HepG2 (cell line): Measurements from ENCODE around the gene SEPTIN10. TPM values are rescaled to one million over a fixed set of nuclear protein-coding genes. Genes with fewer than 3 reads are reported as not detected.

Source experiments
- FOXA1 ChIP-seq, 2 experiments: fragments of 450-650 bp in 1 of 2; sonication (generic) in 1 of 2; formaldehyde crosslinking in 1 of 2; IDR thresholded peaks; 2 replicates each; pipeline versions ENCODE4 v1.4.0 to v1.6.1; 2016 to 2020; ENCODE audit warnings: missing genetic modification reagents in 1 of 2
- GABPA ChIP-seq, 2 experiments: IDR thresholded peaks; 2 replicates each; pipeline ENCODE4 v1.6.1; 2011 to 2016; ENCODE audit warnings: low read depth in 2 of 2, low read length in 1 of 2, missing biosample characterization in 1 of 2, missing genetic modification characterization in 1 of 2
- GPN1 ChIP-seq: sonication (generic); formaldehyde crosslinking; IDR thresholded peaks from 2 replicates; pipeline ENCODE4 v1.5.1; 2020; ENCODE audit warnings: missing genetic modification reagents, borderline replicate concordance
- JARID2 ChIP-seq: sonication (generic); formaldehyde crosslinking; IDR thresholded peaks from 2 replicates; pipeline ENCODE4 v1.8.1; 2023; ENCODE audit warnings: missing genetic modification reagents, inconsistent platforms; ENCODE audit not compliant: insufficient replicate concordance
- NR2F1 ChIP-seq, 2 experiments: fragments of 450-650 bp in 1 of 2; formaldehyde crosslinking in 1 of 2; IDR thresholded peaks; 2 replicates each; pipeline versions ENCODE4 v1.5.0 to v1.6.1; 2016 to 2020; ENCODE audit warnings: mild to moderate bottlenecking in 1 of 2, missing compliant biosample characterization in 1 of 2, missing genetic modification reagents in 1 of 2, moderate library complexity in 1 of 2
- SIN3B ChIP-seq: fragments of 150-350 bp; IDR thresholded peaks from 2 replicates; pipeline ENCODE4 v1.6.1; 2014; ENCODE audit warnings: low read length
- SMAD3 ChIP-seq: sonication (generic); formaldehyde crosslinking; IDR thresholded peaks from 2 replicates; pipeline ENCODE4 v1.4.0; 2020; ENCODE audit warnings: missing genetic modification reagents
- THAP11 ChIP-seq: IDR thresholded peaks from 2 replicates; pipeline ENCODE4 v1.6.1; 2016; ENCODE audit warnings: missing biosample characterization, missing genetic modification reagents
- ZBTB7A ChIP-seq: sonication (generic); formaldehyde crosslinking; IDR thresholded peaks from 2 replicates; pipeline ENCODE4 v1.8.0; 2022; ENCODE audit warnings: mild to moderate bottlenecking, missing genetic modification reagents
- ZFP90 ChIP-seq: sonication (generic); formaldehyde crosslinking; IDR thresholded peaks from 2 replicates; pipeline ENCODE4 v1.8.0; 2022; ENCODE audit warnings: missing genetic modification reagents, mild to moderate bottlenecking, inconsistent platforms, borderline replicate concordance
- ZFX ChIP-seq: sonication (generic); formaldehyde crosslinking; IDR thresholded peaks from 2 replicates; pipeline ENCODE4 v1.4.0; 2020; ENCODE audit warnings: mild to moderate bottlenecking, low read depth, missing genetic modification reagents, moderate library complexity
- ZNF234 ChIP-seq: sonication (generic); formaldehyde crosslinking; conservative IDR thresholded peaks from 2 replicates; pipeline ENCODE4 v1.5.1; 2020; ENCODE audit warnings: mild to moderate bottlenecking, missing genetic modification reagents
- ZNF383 ChIP-seq: sonication (generic); formaldehyde crosslinking; IDR thresholded peaks from 2 replicates; pipeline ENCODE4 v1.4.0; 2020; ENCODE audit warnings: missing genetic modification reagents, mild to moderate bottlenecking, borderline replicate concordance
- ZNF598 ChIP-seq: sonication (generic); formaldehyde crosslinking; IDR thresholded peaks from 2 replicates; pipeline ENCODE4 v1.5.1; 2020; ENCODE audit warnings: mild to moderate bottlenecking, missing genetic modification reagents, borderline replicate concordance
- ZNF713 ChIP-seq: sonication (generic); formaldehyde crosslinking; IDR thresholded peaks from 2 replicates; pipeline ENCODE4 v1.4.0; 2020; ENCODE audit warnings: mild to moderate bottlenecking, missing genetic modification reagents
- polyA plus RNA-seq, 8 experiments: library from polyadenylated mRNA; depleted of rRNA in 3 of 8; stranded (reverse) in 7 of 8; unstranded in 1 of 8; fragments of >200 nt; fragmentation: Illumina TruSeq in 4 of 8; extraction: Trizol in 4 of 8; gene quantifications; 2 replicates each; pipeline versions ENCODE4 v1.2.1 to v1.2.3, GENCODE V29; 2011 to 2016; ENCODE audit warnings: low read depth in 4 of 8, missing spikeins in 1 of 8, mixed read lengths in 1 of 8; ENCODE audit not compliant: insufficient read depth in 1 of 8
- total RNA-seq, 5 experiments: library from RNA; depleted of rRNA; stranded (reverse); fragments of >200 nt; fragmentation: Illumina TruSeq; extraction: Trizol; gene quantifications; 2 replicates each; pipeline ENCODE4 v1.2.3, GENCODE V29; 2016; ENCODE audit warnings: low read depth in 1 of 5
- TF ChIP-seq, protein P1 (sequence below): sonication (generic); formaldehyde crosslinking; IDR thresholded peaks from 2 replicates; pipeline ENCODE4 v1.5.0; 2020; ENCODE audit warnings: mild to moderate bottlenecking, missing genetic modification reagents, borderline replicate concordance
- TF ChIP-seq, protein P2 (sequence below): sonication (generic); formaldehyde crosslinking; IDR thresholded peaks from 2 replicates; pipeline ENCODE4 v1.5.1; 2020; ENCODE audit warnings: mild to moderate bottlenecking, missing genetic modification reagents
- TF ChIP-seq, protein P3 (sequence below): sonication (generic); formaldehyde crosslinking; IDR thresholded peaks from 2 replicates; pipeline ENCODE4 v1.5.0; 2020; ENCODE audit warnings: missing genetic modification reagents

SEPTIN10 gene
- total and polyA plus RNA-seq, 2 of the 13 experiments (the other 11 are each of a cell fraction or from before 2014, with no cell fraction given) = 45.8 to 67.5 TPM

DNA sequence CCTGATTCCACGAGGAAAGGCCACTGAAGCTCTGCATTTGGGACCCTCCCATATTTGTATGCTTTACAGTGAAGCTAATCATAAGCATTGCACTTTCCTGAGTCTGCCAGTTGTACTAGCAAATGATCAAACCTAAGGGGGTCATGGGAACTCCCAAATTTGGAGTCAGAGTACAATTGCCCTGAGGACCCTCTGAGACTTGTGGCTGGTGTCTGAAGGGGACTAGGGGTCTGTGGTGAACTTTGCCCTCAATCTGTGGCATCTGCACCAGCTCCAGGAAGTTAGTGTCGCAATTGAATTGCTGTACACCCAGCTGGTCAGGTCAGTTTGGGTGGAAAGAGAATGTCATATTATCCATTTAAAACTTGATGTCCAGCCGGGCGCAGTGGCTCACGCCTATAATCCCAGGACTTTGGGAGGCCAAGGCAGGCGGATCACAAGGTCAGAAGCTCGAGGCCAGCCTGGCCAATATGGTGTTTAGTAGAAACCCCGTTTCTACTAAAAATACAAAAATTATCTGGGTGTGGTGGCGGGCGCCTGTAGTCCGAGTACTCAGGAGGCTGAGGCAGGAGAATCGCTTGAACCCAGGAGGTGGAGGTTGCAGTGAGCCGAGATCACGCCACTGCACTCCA, 18.5 kb upstream of the SEPTIN10 start (continued):
- TF ChIP-seq, protein P1, sequence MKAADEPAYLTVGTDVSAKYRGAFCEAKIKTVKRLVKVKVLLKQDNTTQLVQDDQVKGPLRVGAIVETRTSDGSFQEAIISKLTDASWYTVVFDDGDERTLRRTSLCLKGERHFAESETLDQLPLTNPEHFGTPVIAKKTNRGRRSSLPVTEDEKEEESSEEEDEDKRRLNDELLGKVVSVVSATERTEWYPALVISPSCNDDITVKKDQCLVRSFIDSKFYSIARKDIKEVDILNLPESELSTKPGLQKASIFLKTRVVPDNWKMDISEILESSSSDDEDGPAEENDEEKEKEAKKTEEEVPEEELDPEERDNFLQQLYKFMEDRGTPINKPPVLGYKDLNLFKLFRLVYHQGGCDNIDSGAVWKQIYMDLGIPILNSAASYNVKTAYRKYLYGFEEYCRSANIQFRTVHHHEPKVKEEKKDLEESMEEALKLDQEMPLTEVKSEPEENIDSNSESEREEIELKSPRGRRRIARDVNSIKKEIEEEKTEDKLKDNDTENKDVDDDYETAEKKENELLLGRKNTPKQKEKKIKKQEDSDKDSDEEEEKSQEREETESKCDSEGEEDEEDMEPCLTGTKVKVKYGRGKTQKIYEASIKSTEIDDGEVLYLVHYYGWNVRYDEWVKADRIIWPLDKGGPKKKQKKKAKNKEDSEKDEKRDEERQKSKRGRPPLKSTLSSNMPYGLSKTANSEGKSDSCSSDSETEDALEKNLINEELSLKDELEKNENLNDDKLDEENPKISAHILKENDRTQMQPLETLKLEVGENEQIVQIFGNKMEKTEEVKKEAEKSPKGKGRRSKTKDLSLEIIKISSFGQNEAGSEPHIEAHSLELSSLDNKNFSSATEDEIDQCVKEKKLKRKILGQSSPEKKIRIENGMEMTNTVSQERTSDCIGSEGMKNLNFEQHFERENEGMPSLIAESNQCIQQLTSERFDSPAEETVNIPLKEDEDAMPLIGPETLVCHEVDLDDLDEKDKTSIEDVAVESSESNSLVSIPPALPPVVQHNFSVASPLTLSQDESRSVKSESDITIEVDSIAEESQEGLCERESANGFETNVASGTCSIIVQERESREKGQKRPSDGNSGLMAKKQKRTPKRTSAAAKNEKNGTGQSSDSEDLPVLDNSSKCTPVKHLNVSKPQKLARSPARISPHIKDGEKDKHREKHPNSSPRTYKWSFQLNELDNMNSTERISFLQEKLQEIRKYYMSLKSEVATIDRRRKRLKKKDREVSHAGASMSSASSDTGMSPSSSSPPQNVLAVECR (CRISPR knock-in tag) = peak; percentile 66; the same call in 1 of the 2 replicates
- TF ChIP-seq JARID2 (CRISPR knock-in tag) (no peak), THAP11 (CRISPR knock-in tag) (peak; percentile 77), ZFP90 (CRISPR knock-in tag) (peak; percentile 36; the same call in 1 of the 2 replicates), NR2F1 (CRISPR knock-in tag; IDR thresholded peaks at IDR 0.05) (peak in 1 of 2 experiments; percentile 72; a peak in 2 of 4 replicates), GPN1 (CRISPR knock-in tag) (no peak), FOXA1 (IDR thresholded peaks at IDR 0.05) (no peak), FOXA1 (CRISPR knock-in tag; IDR thresholded peaks at IDR 0.05) (peak; percentile 81), ZNF234 (CRISPR knock-in tag) (no peak), ZNF383 (CRISPR knock-in tag) (no peak), ZFX (peak; percentile 48; the same call in 1 of the 2 replicates), SIN3B (no peak), SMAD3 (0 out of 2 replicates have a peak, but pooled peaks have one; percentile 20), ZNF713 (CRISPR knock-in tag) (no peak), GABPA (IDR thresholded peaks at IDR 0.05; ENCODE audit: low read depth, low read length) (no peak), GABPA (CRISPR knock-in tag; IDR thresholded peaks at IDR 0.05; ENCODE audit: low read depth) (peak; percentile 38), ZBTB7A (CRISPR knock-in tag) (peak; percentile 99), ZNF598 (0 out of 2 replicates have a peak, but pooled peaks have one; percentile 29)
- TF ChIP-seq, protein P2, sequence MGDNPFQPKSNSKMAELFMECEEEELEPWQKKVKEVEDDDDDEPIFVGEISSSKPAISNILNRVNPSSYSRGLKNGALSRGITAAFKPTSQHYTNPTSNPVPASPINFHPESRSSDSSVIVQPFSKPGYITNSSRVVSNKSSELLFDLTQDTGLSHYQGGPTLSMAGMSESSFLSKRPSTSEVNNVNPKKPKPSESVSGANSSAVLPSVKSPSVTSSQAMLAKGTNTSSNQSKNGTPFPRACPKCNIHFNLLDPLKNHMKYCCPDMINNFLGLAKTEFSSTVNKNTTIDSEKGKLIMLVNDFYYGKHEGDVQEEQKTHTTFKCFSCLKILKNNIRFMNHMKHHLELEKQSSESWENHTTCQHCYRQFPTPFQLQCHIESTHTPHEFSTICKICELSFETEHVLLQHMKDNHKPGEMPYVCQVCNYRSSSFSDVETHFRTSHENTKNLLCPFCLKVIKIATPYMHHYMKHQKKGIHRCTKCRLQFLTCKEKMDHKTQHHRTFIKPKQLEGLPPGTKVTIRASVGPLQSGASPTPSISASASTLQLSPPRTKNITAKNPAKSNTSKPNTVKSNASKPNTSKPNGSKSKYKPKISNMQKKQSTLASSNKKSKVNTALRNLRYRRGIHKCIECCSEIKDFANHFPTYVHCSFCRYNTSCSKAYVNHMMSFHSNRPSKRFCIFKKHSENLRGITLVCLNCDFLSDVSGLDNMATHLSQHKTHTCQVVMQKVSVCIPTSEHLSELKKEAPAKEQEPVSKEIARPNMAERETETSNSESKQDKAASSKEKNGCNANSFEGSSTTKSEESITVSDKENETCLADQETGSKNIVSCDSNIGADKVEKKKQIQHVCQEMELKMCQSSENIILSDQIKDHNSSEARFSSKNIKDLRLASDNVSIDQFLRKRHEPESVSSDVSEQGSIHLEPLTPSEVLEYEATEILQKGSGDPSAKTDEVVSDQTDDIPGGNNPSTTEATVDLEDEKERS (CRISPR knock-in tag) = peak; percentile 79
- TF ChIP-seq, protein P3, sequence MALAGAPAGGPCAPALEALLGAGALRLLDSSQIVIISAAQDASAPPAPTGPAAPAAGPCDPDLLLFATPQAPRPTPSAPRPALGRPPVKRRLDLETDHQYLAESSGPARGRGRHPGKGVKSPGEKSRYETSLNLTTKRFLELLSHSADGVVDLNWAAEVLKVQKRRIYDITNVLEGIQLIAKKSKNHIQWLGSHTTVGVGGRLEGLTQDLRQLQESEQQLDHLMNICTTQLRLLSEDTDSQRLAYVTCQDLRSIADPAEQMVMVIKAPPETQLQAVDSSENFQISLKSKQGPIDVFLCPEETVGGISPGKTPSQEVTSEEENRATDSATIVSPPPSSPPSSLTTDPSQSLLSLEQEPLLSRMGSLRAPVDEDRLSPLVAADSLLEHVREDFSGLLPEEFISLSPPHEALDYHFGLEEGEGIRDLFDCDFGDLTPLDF = 0 out of 2 replicates have a peak, but pooled peaks have one; percentile 29
